SK-N-MC (cell line): ENCODE results near the gene TBC1D22B.

Experiments
- EZH2 ChIP-seq: fragments of 200-600 bp; sonication (generic); IDR thresholded peaks from one replicate; pipeline ENCODE4 v1.6.1; 2017; ENCODE audit warnings: antibody characterized with exemption
- POLR2AphosphoS5 ChIP-seq: IDR thresholded peaks from 2 replicates; pipeline ENCODE4 v1.6.1; 2012; ENCODE audit warnings: mild to moderate bottlenecking, low read depth, low read length, borderline replicate concordance

DNA sequence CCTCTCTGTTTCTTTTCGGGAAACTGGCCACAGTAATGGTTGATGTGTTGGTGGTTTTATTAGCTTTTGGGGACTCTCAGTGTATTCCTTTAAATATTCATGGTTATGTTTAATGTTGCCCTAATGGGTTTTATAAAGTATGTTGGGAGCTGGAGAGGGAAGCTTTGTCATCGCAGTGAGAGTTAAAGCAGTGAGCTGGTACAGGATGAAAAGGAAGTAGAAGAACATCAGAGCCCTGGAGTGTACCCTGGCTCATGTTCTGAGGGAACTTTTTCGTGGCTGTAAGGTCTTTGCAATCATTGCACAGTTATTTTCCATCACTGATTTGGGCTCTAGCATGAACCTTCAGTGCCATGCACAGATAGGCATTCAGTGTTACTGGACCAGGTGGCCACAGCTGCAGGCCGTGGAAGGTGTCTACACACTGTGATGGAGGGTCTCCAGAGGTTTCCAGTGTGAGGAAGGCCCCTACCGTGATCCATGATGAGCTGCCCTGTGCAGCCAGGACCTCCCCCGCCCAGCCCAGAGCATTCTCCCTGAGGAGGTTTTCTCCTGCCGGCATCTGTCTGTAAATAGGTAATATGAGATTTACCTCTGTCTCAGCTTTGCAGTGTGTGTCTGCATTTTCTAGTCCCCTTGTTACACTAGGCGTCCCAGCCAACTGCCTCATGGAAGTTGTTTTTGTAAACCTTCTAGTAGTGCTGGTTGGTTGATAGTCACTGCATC lies 22.8 kb downstream of the TBC1D22B start:
- TF ChIP-seq POLR2AphosphoS5 (no peak), EZH2 (no peak)
